Caco-2 (cell line): ENCODE data around the gene GPC5. TPM values are rescaled to one million over a fixed set of nuclear protein-coding genes. Genes with fewer than 3 reads are reported as not detected.

Source experiments
- BruUV-seq: library from RNA; stranded (reverse); fragments of 400-500 nt; replicated peaks from 2 replicates; lab custom pipeline; 2021; lab: Mats Ljungman, UMichigan
- CTCF ChIA-PET: fragments of 300-600 bp; sonication (Branson Sonifier 250); formaldehyde crosslinking; loops from one replicate; lab custom pipeline; 2022; ENCODE audit warnings: antibody characterized with exemption; lab: Charles Lee
- POLR2A ChIA-PET: fragments of 300-600 bp; sonication (Branson Sonifier 250); formaldehyde crosslinking; loops from one replicate; lab custom pipeline; 2022; ENCODE audit warnings: antibody characterized with exemption; lab: Charles Lee
- DNase-seq, 2 experiments: peaks; one replicate each; pipeline versions ENCODE4 v3.0.0 to v3.0.0-alpha.2; 2020 to 2022
- H3K27me3 ChIP-seq: replicated peaks from 2 replicates; pipeline ENCODE4 v1.6.0; 2011; ENCODE audit warnings: low read length; ENCODE audit not compliant: control insufficient read depth, insufficient read depth
- H3K36me3 ChIP-seq: 2 replicates; pipeline ENCODE4 v1.5.1; 2011; ENCODE audit warnings: low read length; ENCODE audit not compliant: control insufficient read depth, insufficient read depth
- H3K4me1 ChIP-seq: fragments of 250-450 bp; sonication (Bioruptor Pico); 2 replicates; pipeline ENCODE4 v1.5.1; 2020; ENCODE audit warnings: mild to moderate bottlenecking
- H3K4me3 ChIP-seq: 2 replicates; pipeline ENCODE4 v1.5.1; 2011; ENCODE audit warnings: low read depth, mild to moderate bottlenecking, control low read depth, low read length
- H3K9me3 ChIP-seq: fragments of 250-450 bp; sonication (Bioruptor Pico); 2 replicates; pipeline ENCODE4 v1.5.1; 2020; ENCODE audit warnings: mild to moderate bottlenecking, moderate library complexity
- H3K27ac Mint-ChIP-seq: one replicate; pipeline ENCODE4 v1.8.0; 2022; ENCODE audit warnings: mixed read lengths; ENCODE audit not compliant: unreplicated experiment
- H3K27me3 Mint-ChIP-seq: one replicate; pipeline ENCODE4 v1.8.0; 2022; ENCODE audit warnings: mixed read lengths; ENCODE audit not compliant: insufficient read depth, unreplicated experiment
- H3K36me3 Mint-ChIP-seq: one replicate; pipeline ENCODE4 v1.8.0; 2022; ENCODE audit warnings: mild to moderate bottlenecking, mixed read lengths; ENCODE audit not compliant: insufficient read depth, unreplicated experiment
- H3K4me1 Mint-ChIP-seq: one replicate; pipeline ENCODE4 v1.8.0; 2022; ENCODE audit warnings: low read depth, mixed read lengths; ENCODE audit not compliant: unreplicated experiment
- H3K4me3 Mint-ChIP-seq: one replicate; pipeline ENCODE4 v1.8.0; 2022; ENCODE audit warnings: mild to moderate bottlenecking, moderate library complexity, mixed read lengths; ENCODE audit not compliant: unreplicated experiment
- H3K9me3 Mint-ChIP-seq: one replicate; pipeline ENCODE4 v1.8.0; 2022; ENCODE audit warnings: mixed read lengths; ENCODE audit not compliant: unreplicated experiment
- intact Hi-C: fragments of 100-400 bp; cut with micrococcal nuclease; formaldehyde crosslinking; loops from one replicate; pipeline ENCODE4 v1.10.0; 2022; ENCODE audit not compliant: unreplicated experiment
- total RNA-seq: library from RNA; stranded (reverse); gene quantifications from 2 replicates; pipeline ENCODE4 v1.2.3, GENCODE V29; 2022
- TF ChIP-seq, protein P1 (sequence below), 2 experiments: fragments of 200-600 bp in 1 of 2; IDR thresholded peaks; 1 replicate in 1 of 2; 2 replicates in 1 of 2; pipeline versions ENCODE4 v1.5.1 to v1.8.0; 2011 to 2022; ENCODE audit warnings: antibody characterized with exemption in 1 of 2, control low read depth in 1 of 2, inconsistent platforms in 1 of 2, low read depth in 1 of 2, low read length in 1 of 2, mild to moderate bottlenecking in 1 of 2, moderate library complexity in 1 of 2; ENCODE audit not compliant: insufficient read depth in 1 of 2, severe bottlenecking in 1 of 2, unreplicated experiment in 1 of 2

Gene GPC5
- total RNA-seq, 1 experiment from 2014 or later, result 4.1 TPM

DNA sequence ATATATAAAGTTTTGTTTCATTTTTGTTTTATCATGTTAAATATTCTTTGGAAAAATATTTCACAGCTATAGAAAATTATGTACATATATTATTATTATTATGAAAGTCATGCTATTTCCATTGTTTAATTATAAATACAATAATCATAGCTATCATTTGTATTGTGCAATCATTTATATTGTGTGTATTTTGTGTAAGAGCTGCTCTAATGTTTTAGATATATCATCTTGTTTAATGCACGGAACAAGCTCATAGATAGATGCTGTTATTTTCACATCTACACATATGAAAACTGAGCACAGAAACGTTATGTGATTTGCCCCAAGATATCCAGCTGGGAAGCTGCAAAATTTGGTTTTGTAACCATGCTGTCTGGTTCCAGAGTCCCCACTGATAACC lies 111.6 kb downstream of the GPC5 start:
- Mint-ChIP-seq H3K4me3 (no peak overlapping the region), H3K27me3 (no peaks in the 10 kb centered on the region), H3K9me3 (peaks cover 9% of the 10 kb centered on the region), H3K27ac (no peak overlapping the region), H3K4me1 (no peaks in the 10 kb centered on the region), H3K36me3 (no peaks in the 10 kb centered on the region)
- BruUV-seq, result no TSS peak
- H3K4me1 ChIP-seq, result no peaks in the 10 kb centered on the region
- H3K36me3 ChIP-seq, result no peaks in the 10 kb centered on the region
- ChIA-PET POLR2A (no interaction called here), CTCF (no interaction called here)
- no peak overlapping the region for H3K4me3 ChIP-seq
- intact Hi-C loops, result no loop called here
- DNase-seq, result no peak
- no peaks in the 10 kb centered on the region for H3K9me3 ChIP-seq
- TF ChIP-seq, protein P1, sequence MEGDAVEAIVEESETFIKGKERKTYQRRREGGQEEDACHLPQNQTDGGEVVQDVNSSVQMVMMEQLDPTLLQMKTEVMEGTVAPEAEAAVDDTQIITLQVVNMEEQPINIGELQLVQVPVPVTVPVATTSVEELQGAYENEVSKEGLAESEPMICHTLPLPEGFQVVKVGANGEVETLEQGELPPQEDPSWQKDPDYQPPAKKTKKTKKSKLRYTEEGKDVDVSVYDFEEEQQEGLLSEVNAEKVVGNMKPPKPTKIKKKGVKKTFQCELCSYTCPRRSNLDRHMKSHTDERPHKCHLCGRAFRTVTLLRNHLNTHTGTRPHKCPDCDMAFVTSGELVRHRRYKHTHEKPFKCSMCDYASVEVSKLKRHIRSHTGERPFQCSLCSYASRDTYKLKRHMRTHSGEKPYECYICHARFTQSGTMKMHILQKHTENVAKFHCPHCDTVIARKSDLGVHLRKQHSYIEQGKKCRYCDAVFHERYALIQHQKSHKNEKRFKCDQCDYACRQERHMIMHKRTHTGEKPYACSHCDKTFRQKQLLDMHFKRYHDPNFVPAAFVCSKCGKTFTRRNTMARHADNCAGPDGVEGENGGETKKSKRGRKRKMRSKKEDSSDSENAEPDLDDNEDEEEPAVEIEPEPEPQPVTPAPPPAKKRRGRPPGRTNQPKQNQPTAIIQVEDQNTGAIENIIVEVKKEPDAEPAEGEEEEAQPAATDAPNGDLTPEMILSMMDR (IDR thresholded peaks at IDR 0.05; ENCODE audit: insufficient read depth in 1 of 2, low read depth in 1 of 2, low read length in 1 of 2, severe bottlenecking in 1 of 2, unreplicated experiment in 1 of 2), result no peak
- no peaks in the 10 kb centered on the region for H3K27me3 ChIP-seq

DNA sequence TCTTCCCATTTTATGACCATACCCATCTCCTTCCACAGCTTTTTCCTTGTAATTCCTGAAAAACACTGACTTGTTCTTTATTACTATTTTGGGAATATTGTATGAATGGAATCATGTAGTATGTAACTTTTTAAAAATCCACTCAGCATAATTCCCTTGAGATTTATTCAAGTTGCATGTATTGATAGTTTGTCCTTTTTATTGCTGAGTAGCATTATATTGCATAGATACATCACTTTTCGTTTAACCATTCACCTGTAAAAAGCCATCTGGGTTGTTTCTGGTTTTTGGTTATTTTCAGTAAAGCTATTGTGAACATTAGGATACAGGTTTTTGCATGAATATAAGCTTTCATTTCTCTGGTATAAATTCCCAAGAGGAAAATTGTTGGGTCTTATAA lies 115.4 kb downstream of the GPC5 start:
- no TSS peak for BruUV-seq
- no peak overlapping the region for H3K27ac Mint-ChIP-seq
- no peaks in the 10 kb centered on the region for H3K36me3 Mint-ChIP-seq
- H3K9me3 Mint-ChIP-seq, result peaks cover 12% of the 10 kb centered on the region
- H3K27me3 Mint-ChIP-seq, result no peaks in the 10 kb centered on the region
- ChIA-PET CTCF (no interaction called here), POLR2A (no interaction called here)
- no peak for DNase-seq
- no peak overlapping the region for H3K4me3 Mint-ChIP-seq
- H3K9me3 ChIP-seq, result no peaks in the 10 kb centered on the region
- TF ChIP-seq, protein P1 (IDR thresholded peaks at IDR 0.05; ENCODE audit: insufficient read depth in 1 of 2, low read depth in 1 of 2, low read length in 1 of 2, severe bottlenecking in 1 of 2, unreplicated experiment in 1 of 2), result no peak
- H3K4me1 ChIP-seq, result no peaks in the 10 kb centered on the region
- H3K4me1 Mint-ChIP-seq, result no peaks in the 10 kb centered on the region
- intact Hi-C loops, result no loop called here
- no peaks in the 10 kb centered on the region for H3K27me3 ChIP-seq
- H3K36me3 ChIP-seq, result no peaks in the 10 kb centered on the region
- no peak overlapping the region for H3K4me3 ChIP-seq

DNA sequence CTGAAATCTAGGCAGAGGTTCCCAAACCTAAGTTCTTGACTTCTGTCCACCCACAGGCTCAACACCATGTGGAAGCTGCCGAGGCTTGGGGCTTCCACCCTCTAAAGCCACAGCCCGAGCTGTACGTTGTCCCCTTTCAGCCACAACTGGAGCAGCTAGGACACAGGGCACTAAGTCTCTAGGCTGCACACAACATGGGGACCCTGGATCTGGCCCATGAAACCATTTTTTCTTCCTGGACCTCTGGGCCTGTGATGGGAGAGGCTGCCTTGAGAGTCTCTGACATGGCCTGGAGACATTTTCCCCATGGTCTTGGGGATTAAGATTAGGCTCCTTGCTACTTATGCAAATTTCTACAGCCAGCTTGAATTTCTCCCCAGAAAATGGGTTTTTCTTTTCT lies 118.4 kb downstream of the GPC5 start:
- Mint-ChIP-seq H3K4me3 (no peak overlapping the region), H3K27me3 (no peaks in the 10 kb centered on the region), H3K9me3 (peaks cover 12% of the 10 kb centered on the region), H3K27ac (no peak overlapping the region), H3K4me1 (no peaks in the 10 kb centered on the region), H3K36me3 (no peaks in the 10 kb centered on the region)
- no peak overlapping the region for H3K4me3 ChIP-seq
- no TSS peak for BruUV-seq
- ChIA-PET POLR2A (no interaction called here), CTCF (no interaction called here)
- H3K27me3 ChIP-seq, result no peaks in the 10 kb centered on the region
- H3K9me3 ChIP-seq, result no peaks in the 10 kb centered on the region
- H3K36me3 ChIP-seq, result no peaks in the 10 kb centered on the region
- no peak for DNase-seq
- H3K4me1 ChIP-seq, result no peaks in the 10 kb centered on the region
- TF ChIP-seq, protein P1 (IDR thresholded peaks at IDR 0.05; ENCODE audit: insufficient read depth in 1 of 2, low read depth in 1 of 2, low read length in 1 of 2, severe bottlenecking in 1 of 2, unreplicated experiment in 1 of 2), result no peak
- intact Hi-C loops, result no loop called here
